UCSD-AML1 (cell line): ENCODE measurements around the gene TM4SF4.

Source experiments
- DNase-seq: peaks from one replicate; lab custom pipeline; 2025; ENCODE audit not compliant: unreplicated experiment; lab: John Stamatoyannopoulos, UW

The TM4SF4 gene

DNA sequence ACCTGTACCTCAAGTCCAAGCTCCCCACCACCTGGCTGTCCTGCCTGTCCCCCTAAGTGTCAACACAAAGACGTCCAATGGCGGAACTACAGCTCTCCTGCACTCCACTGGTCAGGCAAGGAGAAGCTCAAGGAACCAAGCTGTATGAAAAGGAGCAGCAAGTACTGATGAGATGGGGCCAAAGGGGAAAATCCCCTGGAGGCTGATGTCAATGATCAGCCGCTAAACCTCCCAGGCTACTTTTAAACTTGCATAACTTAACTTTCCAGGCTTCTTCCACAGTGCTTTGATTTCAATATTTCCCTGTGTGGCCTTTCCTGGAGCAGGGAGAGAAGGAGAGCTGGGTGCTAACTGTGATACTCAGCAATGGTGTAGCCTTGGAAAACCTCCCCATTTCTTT, 35.0 kb downstream of the TM4SF4 start:
- no peak for DNase-seq

DNA sequence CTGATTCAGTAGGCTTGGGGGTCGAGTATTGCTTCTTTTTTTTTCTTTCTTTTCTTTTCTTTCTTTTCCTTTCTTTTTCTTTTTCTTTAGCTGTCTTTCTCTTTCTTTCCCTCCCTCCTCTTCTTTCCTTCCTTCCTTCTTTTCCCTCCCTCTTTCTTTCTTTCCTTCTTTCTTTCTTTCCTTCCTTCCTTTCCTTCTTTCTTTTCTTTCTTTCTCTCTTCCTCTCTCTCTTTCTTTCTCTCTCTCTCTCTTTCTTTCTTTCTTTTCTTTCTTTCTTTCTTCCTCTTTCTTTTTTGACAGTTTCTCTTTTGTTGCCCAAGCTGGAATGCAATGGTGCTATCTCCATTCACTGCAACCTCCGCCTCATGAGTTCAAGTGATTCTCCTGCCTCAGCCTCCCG, 36.0 kb downstream of the TM4SF4 start:
- DNase-seq, result no peak

GRCh38 chr3:149511040-149511626, 36.6 kb downstream of the TM4SF4 start:
- DNase-seq, result no peak

GRCh38 chr3:149512073-149512782, 37.7 kb downstream of the TM4SF4 start:
- peak; percentile 36 for DNase-seq

GRCh38 chr3:149514471-149514870, 40.0 kb downstream of the TM4SF4 start:
- DNase-seq, result no peak

GRCh38 chr3:149515249-149515648, 40.8 kb downstream of the TM4SF4 start:
- DNase-seq, result no peak

DNA sequence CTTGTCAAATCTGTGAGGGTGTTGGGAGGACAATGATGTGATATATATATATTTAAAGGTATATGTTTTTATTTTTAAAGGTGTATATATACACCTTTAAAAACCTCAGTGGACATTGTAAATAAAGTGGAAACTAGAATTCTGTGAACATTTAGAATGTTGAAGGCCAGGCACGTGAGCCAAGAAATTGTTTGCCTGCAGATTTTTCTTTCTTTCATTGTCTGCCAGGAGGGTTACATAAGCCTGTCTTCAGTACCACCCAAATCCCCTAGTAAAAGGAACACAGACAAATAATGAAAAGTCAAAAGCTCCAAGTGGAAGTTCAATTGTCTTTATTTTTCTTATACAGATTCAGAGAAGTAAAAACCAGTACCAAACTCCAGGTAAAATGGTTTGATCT, 42.4 kb downstream of the TM4SF4 start:
- no peak for DNase-seq

- no peak for DNase-seq
Measured at GRCh38 chr3:149519912-149520311, 45.4 kb downstream of the TM4SF4 start.

DNA sequence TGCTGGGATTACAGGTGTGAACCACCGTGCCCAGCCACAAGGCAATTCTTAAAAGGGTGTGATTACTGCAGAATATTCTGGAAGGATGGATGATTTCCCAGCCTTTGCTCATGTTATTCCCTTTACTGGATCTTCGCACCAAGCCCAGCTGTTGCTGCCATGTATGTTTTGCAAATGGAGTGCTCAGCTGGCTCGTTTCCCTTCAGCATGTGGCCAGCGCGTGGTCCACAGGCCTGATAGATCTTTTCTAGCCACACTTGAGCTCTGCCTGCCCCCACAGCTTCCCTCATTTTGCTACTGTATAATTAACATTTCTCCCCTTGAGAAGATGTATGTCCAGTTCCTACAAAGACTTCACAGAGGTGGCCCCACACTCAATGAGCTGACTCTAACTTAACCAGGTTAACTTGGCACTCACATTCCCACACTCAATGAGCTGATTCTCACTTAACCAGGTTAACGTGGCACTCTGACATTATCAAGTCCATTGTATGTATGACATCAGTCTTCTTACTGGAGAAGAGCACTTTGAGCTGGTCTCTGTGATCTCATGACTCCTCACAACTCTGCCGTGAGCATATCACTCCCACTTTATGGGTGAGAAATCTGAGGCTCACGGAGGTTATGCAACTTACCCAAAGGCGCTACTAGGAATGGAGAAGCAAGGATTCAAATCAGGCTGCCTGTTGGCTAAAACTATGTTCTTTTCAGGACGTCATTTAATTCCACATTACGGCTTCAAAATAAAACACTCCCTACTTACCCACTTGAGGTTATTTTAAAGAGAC, 49.2 kb downstream of the TM4SF4 start:
- no peak for DNase-seq

DNA sequence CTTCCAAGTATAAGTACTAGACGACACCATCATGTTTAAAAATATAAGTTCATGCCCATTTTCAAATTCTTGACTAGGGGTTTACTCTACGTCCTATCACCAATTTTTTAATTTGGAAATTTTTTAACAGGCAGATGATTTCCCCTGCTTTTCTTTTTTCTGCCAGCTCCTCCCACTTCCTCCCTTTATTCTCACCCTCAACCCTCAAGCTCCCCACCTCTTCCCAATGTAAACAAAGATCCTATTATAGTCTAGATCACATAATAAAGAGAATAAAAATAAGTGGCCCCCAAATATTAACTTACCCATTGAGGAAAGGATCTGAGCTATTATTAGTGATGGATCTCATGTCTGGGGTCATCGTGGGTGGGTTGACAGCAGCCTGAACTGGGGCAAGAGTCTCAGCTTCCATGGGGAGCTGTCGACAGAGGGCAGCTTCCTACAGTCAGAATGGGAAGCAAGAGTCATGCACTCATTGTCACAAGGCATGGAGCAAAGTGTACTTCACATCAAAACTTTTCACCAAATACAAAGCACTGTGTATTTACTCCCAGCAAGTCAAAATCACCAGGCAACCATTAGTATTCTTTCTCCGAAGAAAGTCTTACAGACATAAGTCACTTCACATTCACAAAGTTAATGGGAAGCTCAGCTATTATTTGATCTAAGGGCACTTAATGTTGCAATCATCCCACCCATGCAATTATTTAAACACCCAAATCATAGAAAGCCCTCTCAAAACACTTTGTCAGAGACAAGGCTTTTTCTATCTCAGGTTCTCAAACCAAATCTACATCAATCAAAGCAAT, 53.2 kb downstream of the TM4SF4 start:
- no peak for DNase-seq

DNA sequence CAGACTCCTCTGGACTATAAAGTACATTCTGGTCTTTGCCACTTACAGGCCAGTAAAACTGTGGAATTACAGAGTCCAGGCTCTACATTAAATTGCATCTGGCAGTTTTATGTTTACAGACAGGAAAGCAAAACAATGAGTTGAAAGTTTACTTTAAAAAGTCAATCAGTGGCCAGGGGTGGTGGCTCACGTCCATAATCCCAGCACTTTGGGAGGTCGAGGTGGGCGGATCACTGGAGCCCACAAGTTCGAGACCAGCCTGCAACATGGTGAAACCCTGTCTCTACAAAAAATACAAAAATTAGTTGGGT, 53.8 kb downstream of the TM4SF4 start:
- no peak for DNase-seq

DNA sequence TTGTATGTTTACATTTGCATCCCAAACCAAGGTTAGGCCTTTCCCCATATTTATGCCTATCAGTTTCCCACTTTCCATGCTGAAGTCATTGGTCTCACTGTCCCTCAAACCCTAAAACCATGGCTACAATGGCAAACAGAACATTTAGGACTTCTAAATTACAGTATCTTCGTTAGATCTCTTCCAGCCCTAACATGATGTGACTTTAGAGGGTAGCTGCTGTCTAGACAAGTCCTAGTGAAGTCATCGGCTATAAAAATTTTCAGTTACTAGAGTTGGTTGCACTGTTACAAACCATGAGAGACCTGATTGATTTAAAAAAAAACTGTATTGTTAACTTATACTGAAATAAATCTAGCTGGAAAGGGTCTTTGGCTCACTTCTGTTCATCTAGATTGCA, 54.6 kb downstream of the TM4SF4 start:
- no peak for DNase-seq

DNA sequence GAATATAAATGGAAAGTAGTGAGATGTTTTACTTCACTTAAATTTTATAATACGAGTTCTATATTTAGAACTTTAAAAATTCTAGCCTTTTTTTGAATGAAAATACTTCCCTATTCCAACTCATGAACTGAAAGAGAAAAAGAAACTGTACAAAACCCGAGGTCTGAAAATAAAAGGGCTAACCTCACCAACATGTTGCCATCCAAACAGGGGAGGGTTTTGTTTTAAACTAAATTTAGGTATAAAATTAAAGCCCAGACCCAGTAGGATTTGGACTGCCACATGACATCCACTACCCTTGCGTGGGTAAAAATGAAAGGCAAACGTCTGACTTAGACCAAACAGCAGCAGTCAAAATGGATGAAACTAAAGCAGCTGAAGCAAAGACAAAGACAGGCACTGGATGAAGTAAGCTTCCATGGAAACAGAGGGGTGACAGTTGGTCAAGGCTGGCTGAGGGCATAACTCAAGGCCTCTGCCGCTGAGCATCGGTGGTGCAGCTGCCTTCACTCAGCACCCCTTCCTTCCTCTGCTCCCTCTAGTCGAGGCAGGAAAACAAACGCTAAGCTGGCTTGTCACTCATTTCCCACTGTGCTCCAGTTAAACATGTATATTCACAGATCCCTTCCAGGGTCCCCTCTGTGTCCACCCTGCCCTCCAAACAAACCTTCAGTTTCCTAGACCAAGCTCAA, 58.1 kb downstream of the TM4SF4 start:
- no peak for DNase-seq

GRCh38 chr3:149534082-149534481, 59.6 kb downstream of the TM4SF4 start:
- no peak for DNase-seq

- no peak for DNase-seq
Measured at GRCh38 chr3:149534671-149535332, 60.3 kb downstream of the TM4SF4 start.

- DNase-seq, result no peak
Measured at GRCh38 chr3:149535333-149535685, 60.8 kb downstream of the TM4SF4 start.

DNA sequence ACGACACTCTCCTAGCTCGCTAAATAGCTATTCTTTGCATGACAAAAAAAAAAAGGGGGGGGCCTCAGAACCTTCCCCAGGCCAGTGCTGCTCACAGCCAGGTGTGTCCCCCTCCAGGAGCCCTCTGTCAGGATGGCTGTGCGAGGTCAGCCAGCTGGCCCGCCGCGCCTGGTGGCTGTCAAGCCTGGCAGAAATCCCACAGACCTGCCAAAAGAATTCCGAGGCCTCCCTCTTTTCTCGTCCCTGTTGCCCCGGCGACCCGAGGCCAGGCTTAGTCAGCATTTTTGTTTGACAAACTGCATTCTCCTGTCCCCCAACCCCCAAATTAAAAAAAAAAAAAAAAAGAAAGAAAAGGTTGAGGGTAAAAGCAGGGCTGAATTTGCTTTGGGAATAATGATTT, 61.9 kb downstream of the TM4SF4 start:
- no peak for DNase-seq

- no peak for DNase-seq
Measured at GRCh38 chr3:149538371-149538770, 63.9 kb downstream of the TM4SF4 start.

GRCh38 chr3:149541091-149541491, 66.6 kb downstream of the TM4SF4 start:
- DNase-seq, result no peak
